MCF 10A (cell line): ENCODE results near the gene CACNG8. TPM values are rescaled to one million over a fixed set of nuclear protein-coding genes. Genes with fewer than 3 reads are reported as not detected.
A peak's percentile ranks its signal among the peaks of the same experiment; 100 is the strongest.
"Not testable (repeated sequence)": the region's sequence is repeated elsewhere in the genome, so short reads cannot be mapped to it uniquely, and the experiment has no call there.

Source experiments
- BruUV-seq: library from RNA; stranded (reverse); fragments of 400-500 nt; replicated peaks from 2 replicates; lab custom pipeline; 2021; lab: Mats Ljungman, UMichigan
- CTCF ChIA-PET: fragments of 300-600 bp; sonication (Branson Sonifier 250); formaldehyde crosslinking; extraction: SDS; loops from one replicate; lab custom pipeline; 2021; ENCODE audit warnings: antibody characterized with exemption, inconsistent platforms; lab: Yijun Ruan, JAX
- POLR2A ChIA-PET: fragments of 300-600, 350-650 bp; sonication (Branson Sonifier 250); formaldehyde crosslinking; extraction: SDS; loops from one replicate; lab custom pipeline; 2020; ENCODE audit warnings: antibody characterized with exemption, inconsistent platforms; lab: Yijun Ruan, JAX
- DNase-seq: peaks from one replicate; pipeline ENCODE4 v3.0.0-alpha.2; 2018; ENCODE audit not compliant: unreplicated experiment
- H3K27ac Mint-ChIP-seq: one replicate; pipeline ENCODE4 v1.8.0; 2022; ENCODE audit warnings: mild to moderate bottlenecking, low read depth, mixed read lengths; ENCODE audit not compliant: unreplicated experiment
- H3K27me3 Mint-ChIP-seq: one replicate; pipeline ENCODE4 v1.8.0; 2022; ENCODE audit warnings: mixed read lengths; ENCODE audit not compliant: insufficient read depth, unreplicated experiment
- H3K36me3 Mint-ChIP-seq: one replicate; pipeline ENCODE4 v1.8.0; 2022; ENCODE audit warnings: mild to moderate bottlenecking, moderate library complexity, mixed read lengths; ENCODE audit not compliant: insufficient read depth, unreplicated experiment
- H3K4me1 Mint-ChIP-seq: one replicate; pipeline ENCODE4 v1.8.0; 2022; ENCODE audit warnings: mixed read lengths; ENCODE audit not compliant: insufficient read depth, unreplicated experiment
- H3K4me3 Mint-ChIP-seq: one replicate; pipeline ENCODE4 v1.8.0; 2022; ENCODE audit warnings: mild to moderate bottlenecking, moderate library complexity, mixed read lengths; ENCODE audit not compliant: unreplicated experiment
- H3K9me3 Mint-ChIP-seq: one replicate; pipeline ENCODE4 v1.8.0; 2022; ENCODE audit warnings: mixed read lengths; ENCODE audit not compliant: unreplicated experiment
- intact Hi-C: fragments of 100-400 bp; cut with micrococcal nuclease; formaldehyde crosslinking; loops from 2 replicates; pipeline ENCODE4 v1.14.1; 2022
- total RNA-seq: library from RNA; stranded (reverse); gene quantifications from 2 replicates; pipeline ENCODE4 v1.2.3, GENCODE V29; 2022
- TF ChIP-seq, protein P1 (sequence below): fragments of 200-600 bp; IDR thresholded peaks from one replicate; pipeline ENCODE4 v1.8.0; 2022; ENCODE audit warnings: antibody characterized with exemption, mild to moderate bottlenecking; ENCODE audit not compliant: unreplicated experiment

CACNG8 gene
- total RNA-seq, 1 experiment from 2014 or later: 0.16 TPM

DNA sequence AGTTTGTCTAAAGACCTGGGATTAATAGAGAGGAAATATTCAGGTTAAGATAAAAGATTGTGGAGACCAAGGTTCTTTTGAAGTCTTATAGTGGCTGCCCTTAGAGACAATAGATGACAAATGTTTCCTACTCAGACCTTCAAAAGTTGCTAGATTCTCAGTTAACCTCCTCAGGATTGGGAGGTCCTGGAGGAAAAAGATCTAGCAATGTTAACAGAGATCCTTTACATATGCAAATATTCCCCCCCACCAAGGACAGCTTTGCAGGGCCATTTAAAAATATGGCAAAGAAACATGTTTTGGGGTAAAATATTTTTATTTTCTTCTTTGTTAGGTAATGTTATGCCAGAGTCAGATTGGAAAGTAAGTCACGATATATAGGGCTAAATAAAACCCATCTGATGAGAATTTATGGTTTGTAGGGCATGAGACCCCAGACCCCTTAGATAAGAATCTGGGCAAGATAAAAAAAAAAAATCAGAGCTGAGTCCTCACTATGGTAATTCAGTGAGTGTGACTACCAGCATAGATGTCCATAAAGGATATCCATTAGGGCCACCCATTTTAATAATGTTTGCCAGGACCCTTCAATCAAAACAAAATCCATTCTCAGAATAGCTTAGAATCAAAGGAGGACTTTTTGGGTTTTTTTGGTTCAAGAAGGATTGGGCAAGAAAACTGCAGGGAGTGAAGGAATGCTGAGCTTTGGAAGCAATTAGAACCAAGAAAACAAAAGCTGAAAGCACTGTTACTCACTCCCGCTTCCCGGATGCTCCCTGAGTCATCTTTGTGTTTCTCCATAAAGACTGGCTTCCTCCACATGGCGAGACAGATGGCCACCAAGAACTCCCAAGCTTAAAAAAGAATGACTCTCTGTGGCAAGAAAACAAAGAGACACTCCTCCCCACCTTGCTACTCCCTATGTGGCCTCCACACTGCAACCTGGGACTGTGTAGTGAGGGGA, 72.8 kb downstream of the CACNG8 start:
- POLR2A ChIA-PET: interaction anchor here (0.5 to 1.0 kb wide), 3 partner anchors 26 to 790 kb away, joined by 3 to 5 read pairs (median 3); partner anchors contain the start of gene MYADM
- peak; percentile 94 for DNase-seq
- no TSS peak for BruUV-seq
- H3K9me3 Mint-ChIP-seq: no peaks in the 10 kb centered on the region
- TF ChIP-seq, protein P1, sequence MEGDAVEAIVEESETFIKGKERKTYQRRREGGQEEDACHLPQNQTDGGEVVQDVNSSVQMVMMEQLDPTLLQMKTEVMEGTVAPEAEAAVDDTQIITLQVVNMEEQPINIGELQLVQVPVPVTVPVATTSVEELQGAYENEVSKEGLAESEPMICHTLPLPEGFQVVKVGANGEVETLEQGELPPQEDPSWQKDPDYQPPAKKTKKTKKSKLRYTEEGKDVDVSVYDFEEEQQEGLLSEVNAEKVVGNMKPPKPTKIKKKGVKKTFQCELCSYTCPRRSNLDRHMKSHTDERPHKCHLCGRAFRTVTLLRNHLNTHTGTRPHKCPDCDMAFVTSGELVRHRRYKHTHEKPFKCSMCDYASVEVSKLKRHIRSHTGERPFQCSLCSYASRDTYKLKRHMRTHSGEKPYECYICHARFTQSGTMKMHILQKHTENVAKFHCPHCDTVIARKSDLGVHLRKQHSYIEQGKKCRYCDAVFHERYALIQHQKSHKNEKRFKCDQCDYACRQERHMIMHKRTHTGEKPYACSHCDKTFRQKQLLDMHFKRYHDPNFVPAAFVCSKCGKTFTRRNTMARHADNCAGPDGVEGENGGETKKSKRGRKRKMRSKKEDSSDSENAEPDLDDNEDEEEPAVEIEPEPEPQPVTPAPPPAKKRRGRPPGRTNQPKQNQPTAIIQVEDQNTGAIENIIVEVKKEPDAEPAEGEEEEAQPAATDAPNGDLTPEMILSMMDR: no peak
- H3K4me1 Mint-ChIP-seq: peaks cover 11% of the 10 kb centered on the region
- H3K27me3 Mint-ChIP-seq: no peaks in the 10 kb centered on the region
- H3K36me3 Mint-ChIP-seq: no peaks in the 10 kb centered on the region
- CTCF ChIA-PET: interaction anchor here (0.6 to 2.4 kb wide), 6 partner anchors 10 to 431 kb away, joined by 3 to 22 read pairs (median 4); no protein-coding TSS in a partner anchor
- peak overlapping the region; percentile 23 for H3K27ac Mint-ChIP-seq
- intact Hi-C loops: no loop called here
- no peak overlapping the region for H3K4me3 Mint-ChIP-seq

DNA sequence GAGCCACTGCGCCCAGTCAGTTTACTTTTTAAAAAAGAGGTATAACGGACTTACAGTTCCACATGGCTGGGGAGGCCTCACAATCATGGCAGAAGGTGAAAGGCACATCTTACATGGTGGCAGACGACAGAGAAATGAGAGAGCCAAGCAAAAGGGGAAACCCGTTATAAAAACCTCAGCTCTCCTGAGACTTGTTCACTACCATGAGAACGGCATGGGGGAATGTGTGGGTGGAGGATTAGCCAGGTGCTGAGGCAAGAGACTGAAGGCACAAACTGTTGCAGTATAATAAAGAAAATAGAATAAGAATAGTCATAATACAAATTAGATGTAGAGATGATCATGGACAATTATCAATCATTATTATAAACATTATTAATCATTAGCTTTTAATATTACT, 73.8 kb downstream of the CACNG8 start:
- BruUV-seq, H3K36me3 Mint-ChIP-seq, H3K27me3 Mint-ChIP-seq, intact Hi-C loops, H3K9me3 Mint-ChIP-seq, H3K4me3 Mint-ChIP-seq: not testable (repeated sequence)
- Mint-ChIP-seq H3K27ac (peak overlapping the region; percentile 23), H3K4me1 (peaks cover 11% of the 10 kb centered on the region)
- ChIA-PET CTCF (interaction anchor here (2.4 kb wide), 1 partner anchor 228 kb away, joined by 7 read pairs; no protein-coding TSS in a partner anchor), POLR2A (interaction anchor here (0.8 kb wide), 1 partner anchor 25 kb away, joined by 3 read pairs; no protein-coding TSS in a partner anchor)
- peak; percentile 41 for DNase-seq

Other genes with a start within 250 kb of the CACNG8 start
- not detected in 2 replicates for gene NLRP12, start 138.6 kb upstream of the CACNG8 start, total RNA-seq
- gene MYADM, start 95.1 kb upstream of the CACNG8 start, total RNA-seq: 39.0 and 43.3 TPM in 2 replicates
- gene PRKCG, start 80.7 kb upstream of the CACNG8 start, total RNA-seq: not detected in 2 replicates
- not detected in 2 replicates for gene CACNG7, start 53.7 kb upstream of the CACNG8 start, total RNA-seq
- gene CACNG6, start 28.7 kb downstream of the CACNG8 start, total RNA-seq: not detected in 2 replicates
- not detected in 2 replicates for gene VSTM1, start 101.0 kb downstream of the CACNG8 start, total RNA-seq
- gene TARM1, start 118.4 kb downstream of the CACNG8 start, total RNA-seq: not detected in 2 replicates
- gene OSCAR, start 137.9 kb downstream of the CACNG8 start, total RNA-seq: 2.9 and 9.2 TPM in 2 replicates
- 111 and 128 TPM in 2 replicates for gene NDUFA3, start 139.9 kb downstream of the CACNG8 start, total RNA-seq
- 15.6 and 22.8 TPM in 2 replicates for gene TFPT, start 152.7 kb downstream of the CACNG8 start, total RNA-seq
- 52.8 and 59.7 TPM in 2 replicates for gene PRPF31, start 152.8 kb downstream of the CACNG8 start, total RNA-seq
- 63.2 and 80.5 TPM in 2 replicates for gene CNOT3, start 174.8 kb downstream of the CACNG8 start, total RNA-seq
- 6.1 and 8.2 TPM in 2 replicates for gene LENG1, start 196.8 kb downstream of the CACNG8 start, total RNA-seq
- 3.7 and 6.1 TPM in 2 replicates for gene TMC4, start 210.2 kb downstream of the CACNG8 start, total RNA-seq
- gene MBOAT7, start 226.6 kb downstream of the CACNG8 start, total RNA-seq: 43.8 and 49.5 TPM in 2 replicates
- gene TSEN34, start 228.4 kb downstream of the CACNG8 start, total RNA-seq: 28.0 and 40.1 TPM in 2 replicates
- gene RPS9, start 237.9 kb downstream of the CACNG8 start, total RNA-seq: 1,356 and 1,735 TPM in 2 replicates